ENCODE data around the gene AP1M1. TPM values are rescaled to one million over a fixed set of nuclear protein-coding genes. Genes with fewer than 3 reads are reported as not detected.
A peak's percentile ranks its signal among the peaks of the same experiment; 100 is the strongest.

The AP1M1 gene
- 47.4 and 51.8 TPM in 2 replicates for total RNA-seq
- long read RNA-seq, full-length matches to known transcripts, result 118 of 127 reads
- long read RNA-seq, partial matches to known transcripts, result 4 of 127 reads
- long read RNA-seq, other reads (novel, unspliced or antisense), result 5 of 127 reads

DNA sequence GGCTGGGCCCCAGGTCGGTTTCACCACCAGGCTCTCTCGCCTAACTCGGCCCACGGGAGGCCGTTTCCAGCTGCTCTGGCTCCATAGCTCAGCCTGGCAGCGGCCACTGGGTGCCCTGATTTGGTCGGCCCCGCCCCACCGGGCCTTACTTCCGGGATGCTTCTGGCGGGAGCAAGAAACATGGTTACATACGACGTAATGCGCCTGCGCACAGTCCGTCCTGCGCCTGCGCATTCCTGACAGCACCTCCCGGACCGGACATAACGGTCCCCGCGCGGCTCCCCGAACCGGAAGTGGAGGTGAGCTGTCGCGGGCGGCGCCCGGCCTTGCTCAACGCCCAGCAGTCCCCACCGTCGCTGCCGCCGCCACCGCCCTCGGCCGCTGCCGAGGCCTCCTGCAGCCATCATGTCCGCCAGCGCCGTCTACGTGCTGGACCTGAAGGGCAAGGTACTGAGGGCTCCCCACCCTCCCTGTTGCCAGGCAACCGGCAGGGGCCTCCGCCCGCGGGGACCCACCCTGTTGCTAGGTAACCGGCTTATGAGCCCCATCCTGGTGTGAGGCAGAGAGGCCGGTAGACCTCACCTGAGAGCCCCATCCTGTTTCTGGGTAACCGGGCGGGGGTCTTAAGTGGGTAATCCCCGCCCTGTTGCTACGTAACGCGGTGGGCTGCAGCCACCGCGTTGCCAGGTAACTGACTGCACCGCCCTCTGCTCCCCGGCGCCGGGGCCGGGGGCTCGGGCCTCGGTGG, at the start of gene AP1M1:
Gene AP1M1 (plus strand): TSS at position 290 of the 748 bp plus-strand sequence. CDS start 116 bp downstream, at position 406.
- Mint-ChIP-seq H3K4me3 (ENCODE audit: low read depth) (peak within 1 kb of the TSS; percentile 79), H3K9me3 (ENCODE audit: low read depth) (no peaks in the 10 kb centered on the region), H3K36me3 (ENCODE audit: insufficient read depth) (peaks cover 3% of the 10 kb centered on the region), H3K27me3 (no peaks in the 10 kb centered on the region), H3K27ac (peak within 1 kb of the TSS; percentile 96), H3K4me1 (ENCODE audit: low read depth) (peaks cover 21% of the 10 kb centered on the region)
- DNase-seq (ENCODE audit: low spot score, unreplicated experiment), result peak; percentile 98
- no peak for TF ChIP-seq CTCF (IDR thresholded peaks at IDR 0.05; ENCODE audit: unreplicated experiment)

DNA sequence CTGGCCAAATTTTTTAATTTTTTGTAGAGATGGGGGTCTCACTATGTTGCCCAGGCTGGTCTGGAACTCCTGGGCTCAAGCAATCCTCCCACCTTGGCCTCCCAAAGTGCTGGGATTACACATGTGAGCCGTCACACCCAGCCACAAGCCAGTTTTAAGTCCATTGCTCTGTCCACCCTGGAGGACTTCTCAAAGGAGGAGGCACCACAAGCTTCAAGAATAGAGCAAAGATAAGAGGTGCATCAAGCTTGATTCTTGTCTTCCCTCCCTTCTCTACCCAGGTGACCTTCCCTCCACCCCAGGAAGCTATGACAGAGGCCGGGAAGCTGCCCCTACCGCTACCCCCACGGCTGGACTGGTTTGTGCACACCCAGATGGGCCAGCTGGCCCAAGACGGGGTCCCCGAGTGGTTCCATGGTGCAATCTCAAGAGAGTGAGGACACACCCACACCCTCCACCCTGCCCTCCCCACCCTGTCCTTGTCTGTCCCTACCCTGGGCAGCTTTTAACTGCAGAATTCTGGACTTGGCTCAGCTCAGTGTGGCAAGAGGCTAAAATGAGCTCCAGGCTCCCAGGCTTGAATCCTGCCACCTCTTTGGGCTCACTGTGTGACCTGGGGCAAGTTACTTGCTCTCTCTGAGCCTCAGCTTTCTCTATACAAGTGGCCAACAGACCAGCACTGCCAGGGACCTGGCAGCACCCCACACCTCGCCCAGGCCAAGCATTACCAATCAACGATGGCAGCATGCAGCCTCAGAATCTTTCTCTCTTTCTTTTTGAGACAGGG, 49.1 kb upstream of the AP1M1 start:
- no peak for TF ChIP-seq CTCF (IDR thresholded peaks at IDR 0.05; ENCODE audit: unreplicated experiment)
- no peak overlapping the region for H3K27ac Mint-ChIP-seq
- H3K4me3 Mint-ChIP-seq (ENCODE audit: low read depth), result no peak overlapping the region
- H3K9me3 Mint-ChIP-seq (ENCODE audit: low read depth), result no peaks in the 10 kb centered on the region
- no peaks in the 10 kb centered on the region for H3K27me3 Mint-ChIP-seq
- DNase-seq (ENCODE audit: low spot score, unreplicated experiment), result no peak
- H3K36me3 Mint-ChIP-seq (ENCODE audit: insufficient read depth), result no peaks in the 10 kb centered on the region
- H3K4me1 Mint-ChIP-seq (ENCODE audit: low read depth), result peaks cover 4% of the 10 kb centered on the region

DNA sequence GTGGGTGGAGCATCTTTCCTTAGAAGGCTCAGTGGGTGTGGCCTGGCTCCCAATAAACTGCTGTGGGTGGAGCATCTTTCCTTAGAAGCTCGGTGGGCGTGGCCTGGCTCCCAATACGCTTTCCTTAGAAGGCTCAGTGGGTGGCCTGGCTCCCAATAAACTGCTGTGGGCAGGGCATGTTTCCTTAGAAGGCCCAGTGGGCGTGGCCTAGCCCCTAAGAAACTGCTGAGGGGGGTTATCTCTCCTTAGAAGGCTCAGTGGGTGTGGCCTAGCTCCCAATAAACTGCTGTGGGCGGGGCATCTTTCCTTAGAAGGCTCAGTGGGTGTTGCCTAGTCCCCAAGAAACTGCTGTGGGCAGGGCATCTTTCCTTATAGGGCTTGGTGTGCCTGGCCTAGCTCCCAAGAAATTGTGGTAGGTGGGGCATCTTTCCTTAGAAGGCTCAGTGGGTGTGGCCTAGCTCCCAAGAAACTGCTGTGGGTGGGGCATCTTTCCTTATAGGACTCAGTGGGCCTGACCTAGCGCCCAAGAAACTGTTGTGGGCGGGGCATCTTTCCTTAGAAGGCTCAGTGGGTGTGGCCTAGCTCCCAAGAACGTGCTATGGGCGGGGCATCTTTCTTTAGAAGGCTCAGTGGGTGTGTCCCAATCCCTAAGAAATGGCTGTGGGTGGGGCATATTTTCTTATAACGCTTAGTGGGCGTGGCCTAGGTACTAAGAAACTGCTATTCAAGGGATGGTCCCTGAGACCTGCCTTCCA, 44.0 kb upstream of the AP1M1 start:
- H3K36me3 Mint-ChIP-seq (ENCODE audit: insufficient read depth), result no peaks in the 10 kb centered on the region
- no peak for TF ChIP-seq CTCF (IDR thresholded peaks at IDR 0.05; ENCODE audit: unreplicated experiment)
- H3K4me3 Mint-ChIP-seq (ENCODE audit: low read depth), result no peak overlapping the region
- no peak overlapping the region for H3K27ac Mint-ChIP-seq
- no peaks in the 10 kb centered on the region for H3K27me3 Mint-ChIP-seq
- no peaks in the 10 kb centered on the region for H3K4me1 Mint-ChIP-seq (ENCODE audit: low read depth)
- no peak for DNase-seq (ENCODE audit: low spot score, unreplicated experiment)
- no peaks in the 10 kb centered on the region for H3K9me3 Mint-ChIP-seq (ENCODE audit: low read depth)

- no peaks in the 10 kb centered on the region for H3K4me1 Mint-ChIP-seq (ENCODE audit: low read depth)
- no peak for DNase-seq (ENCODE audit: low spot score, unreplicated experiment)
- no peaks in the 10 kb centered on the region for H3K36me3 Mint-ChIP-seq (ENCODE audit: insufficient read depth)
- H3K4me3 Mint-ChIP-seq (ENCODE audit: low read depth), result no peak overlapping the region
- TF ChIP-seq CTCF (IDR thresholded peaks at IDR 0.05; ENCODE audit: unreplicated experiment), result no peak
- H3K9me3 Mint-ChIP-seq (ENCODE audit: low read depth), result no peaks in the 10 kb centered on the region
- no peak overlapping the region for H3K27ac Mint-ChIP-seq
- H3K27me3 Mint-ChIP-seq, result no peaks in the 10 kb centered on the region
Observed at GRCh38 chr19:16154557-16154956, 43.2 kb upstream of the AP1M1 start.

DNA sequence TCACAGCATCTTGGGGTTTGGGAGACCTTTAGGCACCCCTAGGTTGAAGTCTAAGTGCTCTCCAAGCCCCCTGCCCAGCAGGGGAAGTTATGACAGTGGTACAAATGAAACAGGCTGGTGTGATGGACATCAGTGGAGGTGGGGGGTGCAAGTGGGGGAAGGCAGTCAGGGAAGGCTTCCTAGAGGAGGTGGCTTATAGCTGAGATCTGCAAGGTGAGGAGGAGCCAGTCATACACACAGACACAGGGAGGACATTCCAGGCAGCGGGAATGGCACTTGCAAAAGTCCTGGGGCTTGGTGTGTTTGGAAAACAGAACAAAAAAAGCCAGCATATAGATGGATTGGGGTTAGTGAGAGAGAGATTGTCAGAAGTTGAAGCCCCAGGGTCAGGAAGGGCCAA, 42.6 kb upstream of the AP1M1 start:
- H3K4me3 Mint-ChIP-seq (ENCODE audit: low read depth), result no peak overlapping the region
- no peak for DNase-seq (ENCODE audit: low spot score, unreplicated experiment)
- H3K36me3 Mint-ChIP-seq (ENCODE audit: insufficient read depth), result no peaks in the 10 kb centered on the region
- no peaks in the 10 kb centered on the region for H3K9me3 Mint-ChIP-seq (ENCODE audit: low read depth)
- H3K27me3 Mint-ChIP-seq, result no peaks in the 10 kb centered on the region
- TF ChIP-seq CTCF (IDR thresholded peaks at IDR 0.05; ENCODE audit: unreplicated experiment), result no peak
- H3K27ac Mint-ChIP-seq, result no peak overlapping the region
- H3K4me1 Mint-ChIP-seq (ENCODE audit: low read depth), result no peaks in the 10 kb centered on the region

All from progenitor cell of endocrine pancreas (in vitro differentiated cells).